ENCODE measurements around the gene COA3.

Gene COA3

DNA sequence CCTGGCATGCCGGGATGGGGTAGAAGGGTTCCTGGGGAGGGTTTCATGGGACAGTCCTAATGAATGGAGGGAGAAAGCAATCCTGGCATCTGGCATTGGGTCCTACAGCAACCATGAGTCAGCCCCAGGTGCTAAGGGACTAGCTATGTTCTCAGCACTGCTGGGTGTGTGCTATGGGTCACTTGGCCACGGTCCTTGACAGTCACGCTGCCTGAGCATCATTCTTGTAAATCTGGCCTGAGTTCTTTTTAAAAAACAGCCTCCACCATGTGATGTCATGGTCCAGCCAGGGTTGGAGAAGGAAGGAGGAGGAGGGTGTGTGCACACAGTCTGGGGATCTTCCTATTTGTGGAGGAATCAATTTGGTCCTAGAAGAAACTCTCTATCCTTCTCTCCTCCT, 43.7 kb downstream of the COA3 start:
- DNase-seq (ENCODE audit: low read depth, low spot score), result no peak

DNA sequence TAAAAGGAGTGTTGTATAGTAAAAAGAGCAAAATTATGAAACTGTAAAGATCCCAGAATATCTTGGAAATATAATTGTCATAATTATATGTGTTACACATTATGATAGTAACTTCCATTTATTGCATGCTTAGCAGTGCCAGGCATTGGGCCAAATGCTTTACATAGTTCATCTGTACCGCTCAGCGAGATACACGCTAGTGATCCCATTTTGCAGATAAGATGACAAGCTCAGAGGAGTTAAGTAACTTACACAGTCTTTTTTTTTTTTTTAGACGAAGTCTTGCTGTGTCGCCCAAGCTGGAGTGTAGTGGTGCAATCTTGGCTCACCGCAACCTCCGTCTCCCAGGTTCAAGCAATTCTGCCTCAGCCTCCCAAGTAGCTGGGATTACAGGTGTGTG, 46.9 kb downstream of the COA3 start:
- no peak for DNase-seq (ENCODE audit: low read depth, low spot score)

- no peak for DNase-seq (ENCODE audit: low read depth, low spot score)
Measured at GRCh38 chr17:42750739-42751344, 47.7 kb downstream of the COA3 start.

DNA sequence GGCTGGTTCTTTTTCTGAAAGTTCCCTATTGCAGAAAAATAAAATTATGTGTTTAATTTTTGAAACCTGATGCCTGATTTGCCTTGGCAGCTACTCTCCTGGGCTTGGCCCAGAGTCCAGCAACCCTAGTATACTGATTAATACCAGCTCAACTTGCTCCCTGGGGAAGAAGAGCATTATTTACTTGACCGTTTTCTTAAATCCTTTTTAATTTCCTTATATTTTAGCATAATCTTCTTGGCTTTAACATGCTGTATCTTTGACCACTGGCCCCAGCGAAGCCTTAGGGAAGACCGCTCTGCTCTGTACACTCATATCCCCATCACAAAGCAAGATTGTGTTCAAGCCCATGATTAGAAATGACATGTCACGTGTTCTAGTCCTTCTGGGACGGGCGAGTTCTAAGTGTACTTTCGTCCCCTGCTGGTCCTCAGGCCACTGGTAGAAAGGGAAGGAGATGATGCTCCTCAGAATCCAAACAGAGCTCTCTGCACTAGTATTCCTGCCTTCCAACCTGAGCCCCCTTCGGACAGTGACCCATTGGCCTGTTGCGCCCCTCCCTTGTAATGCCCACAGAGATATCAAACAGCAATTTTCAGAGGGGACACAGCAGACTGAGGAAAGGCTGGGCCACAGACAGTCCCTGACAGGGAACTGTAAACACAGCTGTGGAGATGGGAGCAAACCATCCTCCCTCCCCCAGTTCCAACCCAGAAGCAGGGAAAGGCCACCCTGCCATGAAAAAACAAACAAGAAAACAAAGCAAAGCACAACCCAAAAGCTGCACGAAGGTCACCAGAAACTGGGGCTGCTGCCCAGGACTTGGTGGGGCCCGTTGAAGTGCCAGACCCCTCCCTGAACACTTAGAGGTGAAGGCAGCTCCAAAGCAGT, 49.4 kb downstream of the COA3 start:
- no peak for DNase-seq (ENCODE audit: low read depth, low spot score)

DNA sequence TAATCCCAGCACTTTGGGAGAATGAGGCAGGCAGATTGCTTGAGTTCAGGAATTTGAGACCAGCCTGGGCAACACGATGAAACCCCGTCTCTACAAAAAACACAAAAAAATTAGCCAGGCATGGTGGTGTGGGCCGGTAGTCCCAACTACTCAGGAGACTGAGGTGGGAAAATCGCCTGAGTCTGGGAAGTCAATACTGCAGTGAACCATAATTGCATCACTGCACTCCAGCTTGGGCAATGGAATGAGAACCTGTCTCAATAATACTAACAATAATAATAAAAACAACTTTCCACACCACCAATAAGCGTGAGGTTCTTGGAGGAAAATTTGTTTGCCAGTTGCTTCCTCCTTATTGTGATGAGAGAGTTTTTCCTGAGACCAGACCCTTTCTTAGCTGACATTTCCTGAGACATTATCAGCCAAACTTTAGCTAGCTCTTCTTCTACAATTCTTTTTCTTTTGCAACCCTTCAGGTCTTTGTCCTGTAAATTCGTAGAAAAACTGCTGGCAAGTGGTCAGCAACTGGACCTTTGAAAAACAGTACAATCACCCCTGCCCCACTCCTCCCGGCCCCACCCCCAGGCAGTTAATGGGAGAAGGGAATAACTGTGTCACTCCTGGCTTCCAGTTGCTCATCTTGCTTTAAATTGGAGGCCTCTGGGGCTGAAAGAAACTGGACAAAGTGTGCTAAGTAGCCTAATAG, 50.1 kb downstream of the COA3 start:
- DNase-seq (ENCODE audit: low read depth, low spot score), result no peak
